Sigmoid colon (tissue), 7 donors: ENCODE measurements around the gene FGF14. TPM values are rescaled to one million over a fixed set of nuclear protein-coding genes. Genes with fewer than 3 reads are reported as not detected.

Experiments
- DNase-seq: peaks from one replicate; pipeline ENCODE4 v3.0.0-alpha.2; 2019
- H3K27ac ChIP-seq, 4 donors: fragments of 200-600 bp; sonication (generic); one replicate each; pipeline ENCODE4 v1.5.1; 2016 to 2019; ENCODE audit warnings: mild to moderate bottlenecking in 1 of 4
- H3K27me3 ChIP-seq, 3 donors: fragments of 200-600 bp; sonication (generic); one replicate each; pipeline ENCODE4 v1.5.1; 2019; ENCODE audit warnings: mild to moderate bottlenecking in 1 of 3
- H3K36me3 ChIP-seq, 4 donors: fragments of 200-600 bp; sonication (generic); one replicate each; pipeline ENCODE4 v1.5.1; 2016 to 2019
- H3K4me1 ChIP-seq, 4 donors: fragments of 200-600 bp; sonication (generic); one replicate each; pipeline ENCODE4 v1.5.1; 2017 to 2019
- H3K4me3 ChIP-seq, 4 donors: fragments of 200-600 bp; sonication (generic); one replicate each; pipeline ENCODE4 v1.5.1; 2017 to 2019; ENCODE audit warnings: mild to moderate bottlenecking in 2 of 4, moderate library complexity in 1 of 4
- H3K9me3 ChIP-seq, 4 donors: fragments of 200-600 bp in 3 of 4; sonication (generic) in 3 of 4; one replicate each; pipeline versions ENCODE4 v1.5.1 to v1.6.1; 2013 to 2019
- CTCF ChIP-seq, 4 experiments: fragments of 450-650 bp in 3 of 4; fragments of 200-600 bp in 1 of 4; IDR thresholded peaks; one replicate each; pipeline ENCODE4 v1.5.1; 2016 to 2019; ENCODE audit warnings: antibody characterized with exemption in 4 of 4, mild to moderate bottlenecking in 3 of 4, moderate library complexity in 2 of 4
- EP300 ChIP-seq, 4 donors: sonication (generic); formaldehyde crosslinking; IDR thresholded peaks; one replicate each; pipeline ENCODE4 v1.6.1; 2017; ENCODE audit warnings: antibody characterized with exemption in 4 of 4
- POLR2A ChIP-seq, 2 donors: fragments of 450-650 bp; IDR thresholded peaks; one replicate each; pipeline ENCODE4 v1.6.1; 2016; ENCODE audit warnings: antibody characterized with exemption in 2 of 2, mild to moderate bottlenecking in 2 of 2, moderate library complexity in 2 of 2
- POLR2AphosphoS5 ChIP-seq, 4 donors: sonication (generic); formaldehyde crosslinking; IDR thresholded peaks; one replicate each; pipeline ENCODE4 v1.6.1; 2017; ENCODE audit warnings: antibody characterized with exemption in 4 of 4
- WGBS, 2 donors: extraction: QIAGEN DNeasy Blood & Tissue Kit; methylation state at CpG; one replicate each; pipeline ENCODE4 v1.1.7; 2013; 5-methylcytosine and 5-hydroxymethylcytosine counted together
- intact Hi-C: fragments of 100-400 bp; cut with DNase I; formaldehyde crosslinking; loops from one replicate; pipeline ENCODE4 v1.15.1; 2023
- polyA plus RNA-seq, 3 donors: library from polyadenylated mRNA; stranded (reverse); fragments of 200-250 nt; gene quantifications; one replicate each; pipeline ENCODE4 v1.2.3, GENCODE V29; 2013
- total RNA-seq, 4 donors: library from RNA; depleted of rRNA; stranded (reverse); fragments of >200 nt; gene quantifications; one replicate each; pipeline ENCODE4 v1.1.0, GENCODE V29; 2016
- donor health status: healthy with polysubstance abuse.
- donor health status: Bipolar disorder and iron deficiency.
- donor health status: healthy.

FGF14 gene
- total and polyA plus RNA-seq, 7 donors: under 0.01 to 1.6 (median 1.1) TPM

GRCh38 chr13:102376318-102376717 lies 25.5 kb downstream of the FGF14 start:
- Histone ChIP-seq H3K27me3 (no peaks in the 10 kb centered on the region), H3K27ac (no peak overlapping the region), H3K4me1 (no peaks in the 10 kb centered on the region), H3K36me3 (no peaks in the 10 kb centered on the region), H3K9me3 (no peaks in the 10 kb centered on the region), H3K4me3 (no peak overlapping the region)
- no peak for DNase-seq
- intact Hi-C loops: no loop called here
- WGBS, 2 donors: 84 to 97% methylated on average over 1 of the region's 1 CpG
- TF ChIP-seq EP300 (IDR thresholded peaks at IDR 0.05): no peak
- TF ChIP-seq POLR2AphosphoS5 (IDR thresholded peaks at IDR 0.05): no peak
- TF ChIP-seq POLR2A (IDR thresholded peaks at IDR 0.05): no peak
- no peak for TF ChIP-seq CTCF (IDR thresholded peaks at IDR 0.05)

- DNase-seq: no peak
- Histone ChIP-seq H3K4me1 (no peaks in the 10 kb centered on the region), H3K36me3 (no peaks in the 10 kb centered on the region), H3K9me3 (no peaks in the 10 kb centered on the region), H3K27ac (no peak overlapping the region), H3K27me3 (no peaks in the 10 kb centered on the region), H3K4me3 (no peak overlapping the region)
- intact Hi-C loops: no loop called here
- WGBS, 2 donors: 79 to 86% methylated on average over 1 of the region's 1 CpG
- TF ChIP-seq POLR2A (IDR thresholded peaks at IDR 0.05) (no peak), CTCF (IDR thresholded peaks at IDR 0.05) (no peak), POLR2AphosphoS5 (IDR thresholded peaks at IDR 0.05) (no peak), EP300 (IDR thresholded peaks at IDR 0.05) (no peak)
Observed at GRCh38 chr13:102374726-102375125, 27.1 kb downstream of the FGF14 start.

GRCh38 chr13:102374233-102374632 lies 27.6 kb downstream of the FGF14 start:
- intact Hi-C loops: no loop called here
- Histone ChIP-seq H3K27ac (no peak overlapping the region), H3K9me3 (no peaks in the 10 kb centered on the region), H3K4me1 (no peaks in the 10 kb centered on the region), H3K4me3 (no peak overlapping the region), H3K27me3 (no peaks in the 10 kb centered on the region), H3K36me3 (no peaks in the 10 kb centered on the region)
- DNase-seq: no peak
- TF ChIP-seq CTCF (IDR thresholded peaks at IDR 0.05): no peak
- TF ChIP-seq POLR2A (IDR thresholded peaks at IDR 0.05): no peak
- TF ChIP-seq POLR2AphosphoS5 (IDR thresholded peaks at IDR 0.05): no peak
- TF ChIP-seq EP300 (IDR thresholded peaks at IDR 0.05): no peak

DNA sequence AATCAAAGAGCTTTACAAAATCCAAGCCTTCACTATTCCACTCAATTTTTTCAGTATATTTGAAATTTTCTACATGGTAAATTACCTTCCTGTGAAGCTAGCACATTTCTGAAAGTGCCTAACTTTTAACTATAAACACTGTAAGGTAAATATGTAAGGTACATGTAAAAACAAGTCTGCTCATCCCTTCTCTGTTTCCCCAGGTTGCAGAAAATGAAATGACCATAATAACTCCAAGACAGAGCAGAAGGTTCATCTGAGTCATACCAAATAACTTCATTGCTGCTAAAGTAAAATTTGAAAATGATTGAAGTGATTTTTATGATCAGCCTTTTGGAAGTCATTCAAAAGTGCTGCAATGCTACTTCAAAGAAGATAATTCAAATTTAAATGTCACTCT lies 28.6 kb downstream of the FGF14 start:
- H3K27ac ChIP-seq: no peak overlapping the region
- no peaks in the 10 kb centered on the region for H3K9me3 ChIP-seq
- no peak for TF ChIP-seq EP300 (IDR thresholded peaks at IDR 0.05)
- no peak for TF ChIP-seq CTCF (IDR thresholded peaks at IDR 0.05)
- TF ChIP-seq POLR2A (IDR thresholded peaks at IDR 0.05): no peak
- TF ChIP-seq POLR2AphosphoS5 (IDR thresholded peaks at IDR 0.05): no peak
- intact Hi-C loops: no loop called here
- no peak overlapping the region for H3K4me3 ChIP-seq
- H3K36me3 ChIP-seq: no peaks in the 10 kb centered on the region
- H3K4me1 ChIP-seq: no peaks in the 10 kb centered on the region
- DNase-seq: no peak
- no peaks in the 10 kb centered on the region for H3K27me3 ChIP-seq

GRCh38 chr13:102369302-102369701 lies 32.5 kb downstream of the FGF14 start:
- 55 to 75% methylated on average over 2 of the region's 2 CpGs for WGBS, 2 donors
- H3K36me3 ChIP-seq: no peaks in the 10 kb centered on the region
- intact Hi-C loops: no loop called here
- H3K4me1 ChIP-seq: no peaks in the 10 kb centered on the region
- no peak for DNase-seq
- no peak overlapping the region for H3K4me3 ChIP-seq
- TF ChIP-seq POLR2AphosphoS5 (IDR thresholded peaks at IDR 0.05) (no peak), EP300 (IDR thresholded peaks at IDR 0.05) (no peak), POLR2A (IDR thresholded peaks at IDR 0.05) (no peak), CTCF (IDR thresholded peaks at IDR 0.05) (no peak)
- H3K27ac ChIP-seq: no peak overlapping the region
- no peaks in the 10 kb centered on the region for H3K27me3 ChIP-seq
- H3K9me3 ChIP-seq: no peaks in the 10 kb centered on the region
